OCI-LY3 (cell line): ENCODE data around the gene CASP8.

Experiments
- EZH2phosphoT487 ChIP-seq: fragments of 200-600 bp; shearing (Covaris generic); IDR thresholded peaks from 2 replicates; pipeline ENCODE4 v1.6.1; 2018; ENCODE audit warnings: antibody characterized with exemption, mixed run types, low read depth
- TF ChIP-seq, protein P1 (sequence below): fragments of 200-600, 300-600 bp; sonication (generic); IDR thresholded peaks from 2 replicates; pipeline ENCODE4 v1.5.1; 2014; ENCODE audit warnings: antibody characterized with exemption, low read length, low read depth

DNA sequence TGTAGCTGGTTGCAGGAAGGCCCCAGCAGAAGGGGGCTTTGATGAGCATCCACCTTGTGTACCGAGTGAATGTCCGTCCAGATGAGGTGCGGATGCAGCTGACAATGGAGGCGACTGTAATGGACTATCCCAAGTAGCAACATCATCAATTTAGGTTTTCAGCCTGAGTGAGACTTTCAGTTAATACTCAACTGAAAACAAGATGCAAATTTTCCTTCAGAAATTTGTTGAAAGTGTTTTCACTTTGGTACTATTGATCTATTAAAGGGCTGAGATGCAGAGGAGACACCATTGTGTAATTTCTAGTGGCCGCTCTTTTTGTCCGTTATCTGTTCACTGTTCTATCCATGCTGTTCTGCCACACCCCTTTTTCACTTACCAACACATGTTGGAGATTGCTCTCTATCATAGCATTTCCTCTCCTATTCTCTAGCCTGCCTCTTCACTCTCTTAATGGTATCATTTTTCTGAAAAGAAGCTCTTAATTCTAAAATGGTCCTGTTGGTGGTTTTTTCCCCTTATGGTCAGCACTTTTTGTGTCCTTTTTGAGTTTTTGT is 12.0 kb upstream of the CASP8 start:
- TF ChIP-seq, protein P1, sequence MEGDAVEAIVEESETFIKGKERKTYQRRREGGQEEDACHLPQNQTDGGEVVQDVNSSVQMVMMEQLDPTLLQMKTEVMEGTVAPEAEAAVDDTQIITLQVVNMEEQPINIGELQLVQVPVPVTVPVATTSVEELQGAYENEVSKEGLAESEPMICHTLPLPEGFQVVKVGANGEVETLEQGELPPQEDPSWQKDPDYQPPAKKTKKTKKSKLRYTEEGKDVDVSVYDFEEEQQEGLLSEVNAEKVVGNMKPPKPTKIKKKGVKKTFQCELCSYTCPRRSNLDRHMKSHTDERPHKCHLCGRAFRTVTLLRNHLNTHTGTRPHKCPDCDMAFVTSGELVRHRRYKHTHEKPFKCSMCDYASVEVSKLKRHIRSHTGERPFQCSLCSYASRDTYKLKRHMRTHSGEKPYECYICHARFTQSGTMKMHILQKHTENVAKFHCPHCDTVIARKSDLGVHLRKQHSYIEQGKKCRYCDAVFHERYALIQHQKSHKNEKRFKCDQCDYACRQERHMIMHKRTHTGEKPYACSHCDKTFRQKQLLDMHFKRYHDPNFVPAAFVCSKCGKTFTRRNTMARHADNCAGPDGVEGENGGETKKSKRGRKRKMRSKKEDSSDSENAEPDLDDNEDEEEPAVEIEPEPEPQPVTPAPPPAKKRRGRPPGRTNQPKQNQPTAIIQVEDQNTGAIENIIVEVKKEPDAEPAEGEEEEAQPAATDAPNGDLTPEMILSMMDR = no peak
- no peak for TF ChIP-seq EZH2phosphoT487
